ENCODE data around the gene TRIM34.

GRCh38 chr11:5597953-5598352 lies 26.8 kb upstream of the TRIM34 start:
- TF ChIP-seq MXI1 (conservative IDR thresholded peaks at IDR 0.05; ENCODE audit: poor library complexity, severe bottlenecking) (no peak), CTCF (IDR thresholded peaks at IDR 0.05; ENCODE audit: poor library complexity, severe bottlenecking) (no peak), TAF1 (IDR thresholded peaks at IDR 0.05; ENCODE audit: low read depth) (no peak), EZH2 (IDR thresholded peaks at IDR 0.05; ENCODE audit: borderline replicate concordance, insufficient read depth, low read length, poor library complexity, severe bottlenecking) (no peak), EP300 (conservative IDR thresholded peaks at IDR 0.05; ENCODE audit: poor library complexity, severe bottlenecking) (no peak), POLR2AphosphoS5 (IDR thresholded peaks at IDR 0.05) (no peak), REST (IDR thresholded peaks at IDR 0.05; ENCODE audit: borderline replicate concordance) (no peak), SMC3 (conservative IDR thresholded peaks at IDR 0.05; ENCODE audit: poor library complexity) (no peak)

Data from neural cell (in vitro differentiated cells).